Fibroblast of the conjunctiva (primary cell): Measurements from ENCODE around the gene TMEM174.

ENCODE experiments used
- DNase-seq: peaks from one replicate; pipeline ENCODE4 v3.0.0-alpha.2; 2010; ENCODE audit warnings: low read depth

TMEM174 gene

GRCh38 chr5:73172951-73173350 lies at the start of gene TMEM174:
TSS of gene TMEM174 (plus strand) at chr5:73173193. CDS start at chr5:73173244, 51 bp downstream.
- no peak for DNase-seq

- no peak for DNase-seq
Measured at GRCh38 chr5:73125289-73125688, 47.7 kb upstream of the TMEM174 start.

- DNase-seq = no peak
Measured at GRCh38 chr5:73126381-73126780, 46.6 kb upstream of the TMEM174 start.

GRCh38 chr5:73126957-73127356 lies 46.0 kb upstream of the TMEM174 start:
- DNase-seq = no peak

GRCh38 chr5:73129143-73129542 lies 43.9 kb upstream of the TMEM174 start:
- no peak for DNase-seq

- no peak for DNase-seq
Measured at GRCh38 chr5:73130811-73131210, 42.2 kb upstream of the TMEM174 start.

- no peak for DNase-seq
Measured at GRCh38 chr5:73131711-73132425, 41.1 kb upstream of the TMEM174 start.

GRCh38 chr5:73132759-73133158 lies 40.2 kb upstream of the TMEM174 start:
- no peak for DNase-seq

GRCh38 chr5:73135021-73135420 lies 38.0 kb upstream of the TMEM174 start:
- no peak for DNase-seq

- no peak for DNase-seq
Measured at GRCh38 chr5:73135429-73136054, 37.5 kb upstream of the TMEM174 start.

- no peak for DNase-seq
Measured at GRCh38 chr5:73136055-73136562, 36.9 kb upstream of the TMEM174 start.

- DNase-seq = no peak
Measured at GRCh38 chr5:73137563-73138530, 35.1 kb upstream of the TMEM174 start.

- DNase-seq = no peak
Measured at GRCh38 chr5:73139485-73139884, 33.5 kb upstream of the TMEM174 start.

- DNase-seq = no peak
Measured at GRCh38 chr5:73140801-73141200, 32.2 kb upstream of the TMEM174 start.

- no peak for DNase-seq
Measured at GRCh38 chr5:73142035-73142434, 31.0 kb upstream of the TMEM174 start.

- DNase-seq = no peak
Measured at GRCh38 chr5:73143716-73144115, 29.3 kb upstream of the TMEM174 start.

GRCh38 chr5:73149540-73149939 lies 23.5 kb upstream of the TMEM174 start:
- DNase-seq = no peak

GRCh38 chr5:73150876-73151275 lies 22.1 kb upstream of the TMEM174 start:
- DNase-seq = no peak

- DNase-seq = no peak
Measured at GRCh38 chr5:73151766-73152410, 21.1 kb upstream of the TMEM174 start.

GRCh38 chr5:73152411-73153388 lies 20.3 kb upstream of the TMEM174 start:
- DNase-seq = no peak

GRCh38 chr5:73153513-73153912 lies 19.5 kb upstream of the TMEM174 start:
- no peak for DNase-seq
